Prostate gland (tissue), 2 donors: ENCODE measurements around the gene MAML2. TPM values are rescaled to one million over a fixed set of nuclear protein-coding genes. Genes with fewer than 3 reads are reported as not detected.

Experiments
- DNase-seq: peaks from one replicate; pipeline ENCODE4 v3.0.0-alpha.2; 2019; ENCODE audit warnings: low spot score
- H3K27ac ChIP-seq, 2 donors: fragments of 200-600 bp; sonication (generic); 2 replicates each; pipeline ENCODE4 v1.5.1; 2017 to 2019
- H3K27me3 ChIP-seq: fragments of 200-600 bp; sonication (generic); replicated peaks from 2 replicates; pipeline ENCODE4 v1.5.1; 2019; ENCODE audit not compliant: insufficient read depth
- H3K36me3 ChIP-seq, 2 donors: fragments of 200-600 bp; sonication (generic); 1 replicate in 1 of 2; 2 replicates in 1 of 2; pipeline versions ENCODE4 v1.5.1 to v1.8.1; 2017 to 2019
- H3K4me1 ChIP-seq: fragments of 200-600 bp; sonication (generic); replicated peaks from 2 replicates; pipeline ENCODE4 v1.5.1; 2019
- H3K4me3 ChIP-seq, 2 donors: fragments of 200-600 bp; sonication (generic); 2 replicates each; pipeline ENCODE4 v1.5.1; 2017 to 2019
- H3K9me3 ChIP-seq: fragments of 200-600 bp; sonication (generic); 2 replicates; pipeline ENCODE4 v1.5.1; 2017
- CTCF ChIP-seq, 4 experiments: fragments of 200-600 bp in 2 of 4; fragments of 450-650 bp in 2 of 4; sonication (generic) in 2 of 4; IDR thresholded peaks; 1 replicate in 3 of 4; 2 replicates in 1 of 4; pipeline ENCODE4 v1.5.1; 2016 to 2019; ENCODE audit warnings: antibody characterized with exemption in 4 of 4, mild to moderate bottlenecking in 2 of 4, moderate library complexity in 2 of 4
- POLR2A ChIP-seq: fragments of 450-650 bp; IDR thresholded peaks from one replicate; pipeline ENCODE4 v1.6.1; 2016; ENCODE audit warnings: antibody characterized with exemption, mild to moderate bottlenecking
- POLR2AphosphoS5 ChIP-seq: sonication (generic); formaldehyde crosslinking; IDR thresholded peaks from one replicate; pipeline ENCODE4 v1.6.1; 2017; ENCODE audit warnings: antibody characterized with exemption
- WGBS: methylation state at CpG from one replicate; pipeline ENCODE4 v1.1.5; 2018; 5-methylcytosine and 5-hydroxymethylcytosine counted together
- intact Hi-C: fragments of 100-400 bp; cut with DNase I; formaldehyde crosslinking; loops from one replicate; pipeline ENCODE4 v1.14.2; 2022
- total RNA-seq, 2 donors: library from RNA; depleted of rRNA; stranded (reverse); fragments of >200 nt; gene quantifications; one replicate each; pipeline ENCODE4 v1.1.0, GENCODE V29; 2016

Gene MAML2
- total RNA-seq, 2 donors from 2014 or later: 28.9 to 30.4 TPM

- Histone ChIP-seq H3K27ac (no peak overlapping the region), H3K4me3 (no peak overlapping the region), H3K27me3 (no peaks in the 10 kb centered on the region), H3K9me3 (no peaks in the 10 kb centered on the region), H3K4me1 (peaks cover 7% of the 10 kb centered on the region), H3K36me3 (no peaks in the 10 kb centered on the region)
- TF ChIP-seq POLR2A (no peak), POLR2AphosphoS5 (no peak), CTCF (IDR thresholded peaks at IDR 0.05) (no peak)
- intact Hi-C loops: no loop called here
- no peak for DNase-seq
- WGBS: 83% methylated on average over 4 of the region's 4 CpGs
These were observed 192.4 kb downstream of the MAML2 start for GRCh38 chr11:96150609-96151008.

GRCh38 chr11:96149743-96150555 is 193.0 kb downstream of the MAML2 start:
- peaks cover 3% of the 10 kb centered on the region for H3K4me1 ChIP-seq
- intact Hi-C loops: no loop called here
- WGBS: 81% methylated on average over 7 of the region's 7 CpGs
- no peak for TF ChIP-seq CTCF (IDR thresholded peaks at IDR 0.05)
- no peak for TF ChIP-seq POLR2A
- TF ChIP-seq POLR2AphosphoS5: no peak
- H3K36me3 ChIP-seq: no peaks in the 10 kb centered on the region
- DNase-seq: no peak
- no peaks in the 10 kb centered on the region for H3K9me3 ChIP-seq
- H3K27ac ChIP-seq: no peak overlapping the region
- no peak overlapping the region for H3K4me3 ChIP-seq
- no peaks in the 10 kb centered on the region for H3K27me3 ChIP-seq

GRCh38 chr11:96147906-96148486 is 195.0 kb downstream of the MAML2 start:
- no peaks in the 10 kb centered on the region for H3K27me3 ChIP-seq
- WGBS: 57% methylated on average over 6 of the region's 6 CpGs
- no peaks in the 10 kb centered on the region for H3K9me3 ChIP-seq
- no peak overlapping the region for H3K27ac ChIP-seq
- DNase-seq: no peak
- no peak overlapping the region for H3K4me3 ChIP-seq
- TF ChIP-seq CTCF (IDR thresholded peaks at IDR 0.05): no peak
- TF ChIP-seq POLR2AphosphoS5: no peak
- TF ChIP-seq POLR2A: no peak
- no peaks in the 10 kb centered on the region for H3K36me3 ChIP-seq
- intact Hi-C loops: no loop called here
- peaks cover 15% of the 10 kb centered on the region for H3K4me1 ChIP-seq

GRCh38 chr11:96147186-96147585 is 195.8 kb downstream of the MAML2 start:
- Histone ChIP-seq H3K9me3 (no peaks in the 10 kb centered on the region), H3K36me3 (no peaks in the 10 kb centered on the region), H3K4me3 (no peak overlapping the region), H3K27ac (no peak overlapping the region), H3K4me1 (peaks cover 18% of the 10 kb centered on the region), H3K27me3 (no peaks in the 10 kb centered on the region)
- WGBS: 62% methylated on average over 2 of the region's 2 CpGs
- no peak for TF ChIP-seq POLR2AphosphoS5
- no peak for TF ChIP-seq POLR2A
- TF ChIP-seq CTCF (IDR thresholded peaks at IDR 0.05): no peak
- no peak for DNase-seq
- intact Hi-C loops: no loop called here

- Histone ChIP-seq H3K4me3 (no peak overlapping the region), H3K27ac (no peak overlapping the region), H3K9me3 (no peaks in the 10 kb centered on the region), H3K36me3 (no peaks in the 10 kb centered on the region), H3K27me3 (no peaks in the 10 kb centered on the region), H3K4me1 (peaks cover 18% of the 10 kb centered on the region)
- TF ChIP-seq CTCF (IDR thresholded peaks at IDR 0.05) (no peak), POLR2A (no peak), POLR2AphosphoS5 (no peak)
- intact Hi-C loops: no loop called here
- no peak for DNase-seq
These were observed 196.2 kb downstream of the MAML2 start for GRCh38 chr11:96146765-96147164.
